ENCODE measurements around the gene FAM181A.

The FAM181A gene

DNA sequence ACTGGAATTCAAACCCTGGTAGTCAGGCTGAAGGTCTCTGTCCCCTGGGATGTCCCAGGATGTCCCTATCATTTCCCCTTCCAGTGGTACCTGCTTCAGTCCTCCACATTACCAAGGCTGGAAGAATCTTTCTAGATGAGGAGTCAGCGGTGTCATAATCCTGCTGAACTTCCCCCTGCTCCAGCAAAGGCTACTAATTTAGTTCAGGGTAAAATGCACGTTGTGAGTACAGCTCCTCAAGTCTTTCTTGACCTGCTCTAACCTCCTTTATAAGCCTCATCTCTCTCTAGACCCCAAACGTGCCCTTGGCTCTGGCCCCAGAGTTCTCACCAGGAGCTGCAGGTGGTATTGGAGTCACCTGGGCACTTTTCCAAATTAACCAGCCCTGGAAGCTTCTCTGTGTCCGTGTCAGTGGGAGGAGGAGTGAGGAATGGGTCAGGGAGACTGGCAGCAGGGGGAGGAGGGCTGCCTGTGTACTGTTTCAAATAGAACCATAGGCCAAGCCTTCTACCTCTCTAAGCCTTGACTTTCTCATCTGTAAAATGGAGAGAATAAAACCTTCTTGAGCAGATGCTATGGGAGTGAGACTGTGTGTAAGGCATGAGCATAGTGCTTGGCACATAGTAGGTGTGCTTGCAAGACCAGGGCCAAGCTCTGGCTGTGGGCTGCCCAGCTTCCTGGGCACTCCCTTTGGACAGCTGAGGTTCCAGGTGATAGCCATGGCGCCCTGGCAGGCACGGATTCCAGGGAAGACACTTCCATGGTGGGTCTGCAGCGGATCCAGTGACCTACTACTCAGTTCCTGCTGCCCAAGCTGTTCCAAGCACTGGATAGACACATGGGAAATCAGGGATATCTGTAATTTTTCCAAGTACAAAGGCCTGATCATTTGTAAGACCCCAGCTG, 24.7 kb downstream of the FAM181A start:
- no peak for DNase-seq

DNA sequence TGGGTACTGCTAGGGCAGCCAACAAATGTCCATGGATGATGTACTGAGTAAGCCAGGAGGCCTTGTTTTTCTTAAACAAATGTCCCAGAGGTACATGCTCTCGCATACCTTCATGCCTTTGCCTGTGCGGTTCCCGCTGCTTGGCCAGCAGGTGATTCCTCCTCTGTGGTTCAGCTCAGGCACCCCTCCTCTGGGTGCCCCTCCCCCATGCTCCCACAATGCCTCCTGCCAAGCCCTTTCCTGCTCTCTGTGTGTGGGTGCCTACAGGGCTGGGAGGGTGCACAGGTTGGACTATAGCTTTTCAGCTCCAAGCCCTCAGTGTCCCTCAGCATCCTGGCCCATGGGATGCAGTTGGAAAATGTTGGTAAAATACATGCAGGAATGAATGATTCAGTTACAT, 25.7 kb downstream of the FAM181A start:
- DNase-seq, result no peak

DNA sequence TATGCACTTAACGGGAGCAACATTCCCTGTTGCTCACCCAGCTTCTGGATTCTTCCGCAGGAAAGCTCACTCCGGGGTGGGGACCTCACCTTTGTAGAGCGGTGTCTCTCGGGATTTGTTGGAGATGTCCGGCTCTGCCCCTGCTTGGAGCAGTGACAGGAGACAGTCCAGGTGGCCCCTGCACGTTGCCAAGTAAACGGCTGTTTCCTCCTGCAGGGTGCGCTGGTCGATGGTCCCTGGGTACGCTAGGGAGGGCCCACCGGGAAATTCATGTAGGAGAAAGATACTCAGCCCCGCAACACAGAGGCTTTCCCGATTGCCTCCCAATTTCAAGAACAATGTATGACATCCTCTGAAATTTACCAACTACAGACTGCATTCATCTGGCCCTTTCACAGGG, 26.1 kb downstream of the FAM181A start:
- no peak for DNase-seq

DNA sequence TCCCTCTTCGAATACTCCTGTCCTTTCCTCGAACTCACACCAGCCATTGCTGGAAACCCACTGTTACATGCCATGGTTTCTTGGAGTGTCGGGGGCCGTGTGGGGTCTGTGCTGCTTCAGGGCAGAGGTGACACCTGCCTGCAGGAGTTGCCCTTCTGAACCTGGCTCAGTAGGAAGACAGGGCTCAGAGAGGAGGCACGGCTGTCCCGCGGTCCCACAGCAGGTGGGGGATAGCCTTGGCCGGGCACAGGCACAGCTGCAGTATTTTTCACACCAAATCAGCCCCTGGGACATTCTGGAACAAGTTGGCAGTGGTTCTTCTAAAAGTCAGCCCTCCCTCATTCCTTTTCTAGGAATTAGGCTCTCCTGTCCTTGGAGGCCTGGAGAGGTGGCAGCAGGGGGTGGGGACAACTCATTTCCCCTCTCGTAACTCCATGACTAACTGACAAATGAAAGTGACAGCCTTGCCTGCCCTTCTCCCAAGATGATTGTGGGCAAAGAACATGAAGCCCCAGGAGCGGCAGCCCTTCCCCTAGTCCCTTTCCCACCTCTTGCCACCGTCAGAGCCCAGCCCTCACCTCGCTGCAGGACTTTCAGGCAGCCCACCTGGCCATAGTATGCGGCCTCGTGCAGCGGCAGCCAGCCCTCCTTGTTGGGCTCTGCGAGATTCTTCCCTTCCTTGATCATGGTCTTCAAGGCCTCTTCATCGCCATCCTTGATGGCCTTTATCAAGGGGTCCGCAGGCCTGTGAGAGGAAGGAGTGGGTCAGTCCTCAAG, 26.8 kb downstream of the FAM181A start:
- no peak for DNase-seq

DNA sequence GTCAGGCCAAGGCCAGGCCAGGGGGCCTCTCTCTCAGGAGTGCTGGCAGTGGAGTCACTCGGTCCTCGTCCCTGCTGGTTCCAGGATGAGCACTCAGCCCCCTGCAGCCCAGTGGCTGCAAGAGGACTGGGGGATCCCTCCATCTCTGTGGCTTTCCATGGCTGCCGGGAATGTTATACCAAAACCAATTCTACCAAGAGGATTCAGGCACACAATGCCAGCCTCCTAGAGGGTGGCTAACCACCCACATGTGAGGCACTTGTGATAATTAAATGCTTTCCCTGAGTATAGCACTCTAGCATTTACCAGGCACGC, 27.3 kb downstream of the FAM181A start:
- no peak for DNase-seq

DNA sequence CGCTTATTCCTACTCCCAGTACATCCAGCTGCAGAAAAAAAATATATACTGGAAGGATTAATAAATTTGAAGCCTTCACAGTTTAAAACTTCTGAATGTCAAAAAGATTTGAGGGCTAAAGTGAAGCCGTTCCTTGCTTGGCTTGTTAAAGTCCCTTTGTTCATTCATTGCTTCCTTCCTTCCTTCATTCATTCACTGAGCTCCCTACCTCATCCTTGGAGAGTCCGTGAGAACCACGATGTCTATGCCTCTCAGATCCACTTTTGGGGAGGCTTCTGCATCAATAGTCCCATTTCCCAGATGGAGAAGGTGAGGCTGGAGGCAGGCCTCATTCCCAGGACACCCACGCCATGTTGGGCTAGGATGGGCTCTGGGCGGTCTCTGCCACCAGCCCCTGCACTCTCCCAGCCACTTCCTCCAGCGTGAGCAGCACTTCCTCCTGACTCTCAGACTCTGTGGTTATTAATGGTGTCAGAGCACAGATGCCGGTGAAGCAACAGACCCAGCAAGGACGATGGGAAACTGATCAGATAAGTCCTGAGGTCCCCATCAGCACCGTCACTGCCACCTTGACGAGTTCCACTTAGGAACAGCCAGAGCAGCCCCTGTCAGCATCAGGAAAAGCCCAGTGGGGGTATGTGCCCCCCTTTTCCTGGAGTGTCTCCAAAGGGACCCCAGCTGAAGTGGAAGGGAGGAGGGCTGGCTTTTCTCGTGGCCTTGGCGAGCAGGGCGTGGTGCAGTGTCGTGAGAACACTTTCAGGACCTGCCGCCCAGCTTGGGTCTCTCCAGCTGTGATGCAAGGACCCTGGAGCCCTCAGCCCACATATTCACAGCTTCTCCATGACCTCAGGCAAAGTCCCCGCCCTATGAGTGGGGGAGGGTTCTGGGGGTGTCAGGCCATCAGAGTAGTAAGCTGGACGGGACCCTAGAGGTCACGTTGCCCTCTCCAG, 28.0 kb downstream of the FAM181A start:
- no peak for DNase-seq

DNA sequence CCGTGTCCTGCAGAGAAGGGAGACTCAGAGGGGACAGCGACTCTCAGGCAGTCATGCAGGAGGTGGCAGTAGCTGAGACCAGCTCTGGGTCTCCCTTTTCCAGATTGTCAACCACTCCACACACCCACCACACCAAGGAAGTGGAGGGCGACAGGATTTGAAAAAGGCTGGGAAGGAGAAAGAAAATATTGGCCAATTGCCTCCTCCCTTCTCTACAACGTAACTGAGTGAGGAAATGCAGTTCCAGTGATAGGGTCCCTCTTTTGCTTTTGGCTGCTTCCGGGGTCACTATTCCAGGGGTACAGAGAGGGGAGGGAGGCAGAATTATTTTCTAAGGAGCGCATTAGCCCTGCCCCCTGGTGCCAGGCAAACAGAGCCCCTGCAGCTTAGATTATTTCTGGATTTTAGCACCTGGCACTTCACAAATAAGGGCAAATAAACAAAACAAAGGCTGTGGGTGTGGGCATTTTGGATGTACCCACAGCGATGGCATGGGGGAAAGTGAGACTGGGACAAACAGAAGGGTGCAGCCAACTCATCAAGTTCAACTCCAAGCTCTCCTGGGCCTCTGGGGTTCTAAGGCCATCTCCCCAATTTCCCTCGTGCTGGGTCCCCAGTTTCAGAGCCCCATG, 28.8 kb downstream of the FAM181A start:
- no peak for DNase-seq

DNA sequence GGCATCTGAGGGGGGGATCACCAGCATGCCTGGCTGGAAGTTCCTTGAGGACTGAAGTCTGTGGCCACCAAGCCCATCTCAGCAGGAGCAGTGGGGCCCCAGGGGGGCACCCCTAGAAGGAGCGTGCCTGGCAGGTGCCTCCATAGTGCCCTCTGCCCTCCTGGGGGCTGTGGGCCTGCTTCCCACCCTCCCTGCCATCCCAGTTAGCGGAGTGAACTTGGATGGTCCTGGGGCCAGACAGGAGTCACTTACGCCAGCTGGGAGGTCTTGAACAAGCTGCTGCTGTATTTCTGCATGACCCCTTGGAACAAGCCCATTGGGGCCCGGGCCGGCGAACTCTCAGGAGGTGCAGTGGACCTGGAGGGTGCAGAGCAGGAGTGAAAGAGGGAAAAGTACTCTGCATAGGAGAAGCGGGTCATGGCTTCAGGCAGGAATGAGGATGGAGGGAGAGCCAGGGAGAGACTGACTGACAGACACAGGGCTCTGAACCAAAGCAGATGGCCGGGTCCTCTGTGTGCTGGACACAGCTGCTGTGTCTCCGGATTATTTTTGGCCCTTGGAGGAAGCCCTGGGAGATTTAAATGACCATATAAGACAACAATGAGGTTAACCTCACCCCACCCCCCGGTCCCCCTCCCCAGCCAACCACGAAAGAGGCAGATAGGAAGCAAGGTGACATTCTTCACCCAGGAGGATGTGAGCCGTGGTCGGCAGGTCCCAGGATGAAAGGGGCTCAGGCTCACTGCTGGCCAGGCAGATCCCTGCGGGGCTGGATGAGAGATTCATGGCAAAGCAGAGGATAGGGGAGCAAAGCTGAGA, 29.6 kb downstream of the FAM181A start:
- DNase-seq, result no peak

DNA sequence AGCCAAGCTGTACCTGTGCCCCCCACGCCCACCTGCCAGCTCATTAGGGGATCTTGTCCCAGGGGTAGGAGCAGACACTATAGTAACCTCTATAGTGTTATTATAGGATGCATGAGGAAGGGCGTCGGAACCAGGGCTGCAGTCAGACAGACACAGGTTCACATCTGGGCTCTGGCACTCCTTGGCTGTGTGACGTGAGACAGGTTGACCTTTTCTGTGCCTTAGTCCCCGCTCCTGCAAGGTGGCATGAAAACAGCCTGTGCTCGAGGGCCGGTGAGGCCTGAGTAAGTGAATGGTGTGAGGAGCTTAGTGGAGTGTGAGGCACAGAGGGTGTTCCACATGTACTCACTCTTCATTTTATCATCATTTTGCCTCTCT, 30.2 kb downstream of the FAM181A start:
- DNase-seq, result no peak

DNA sequence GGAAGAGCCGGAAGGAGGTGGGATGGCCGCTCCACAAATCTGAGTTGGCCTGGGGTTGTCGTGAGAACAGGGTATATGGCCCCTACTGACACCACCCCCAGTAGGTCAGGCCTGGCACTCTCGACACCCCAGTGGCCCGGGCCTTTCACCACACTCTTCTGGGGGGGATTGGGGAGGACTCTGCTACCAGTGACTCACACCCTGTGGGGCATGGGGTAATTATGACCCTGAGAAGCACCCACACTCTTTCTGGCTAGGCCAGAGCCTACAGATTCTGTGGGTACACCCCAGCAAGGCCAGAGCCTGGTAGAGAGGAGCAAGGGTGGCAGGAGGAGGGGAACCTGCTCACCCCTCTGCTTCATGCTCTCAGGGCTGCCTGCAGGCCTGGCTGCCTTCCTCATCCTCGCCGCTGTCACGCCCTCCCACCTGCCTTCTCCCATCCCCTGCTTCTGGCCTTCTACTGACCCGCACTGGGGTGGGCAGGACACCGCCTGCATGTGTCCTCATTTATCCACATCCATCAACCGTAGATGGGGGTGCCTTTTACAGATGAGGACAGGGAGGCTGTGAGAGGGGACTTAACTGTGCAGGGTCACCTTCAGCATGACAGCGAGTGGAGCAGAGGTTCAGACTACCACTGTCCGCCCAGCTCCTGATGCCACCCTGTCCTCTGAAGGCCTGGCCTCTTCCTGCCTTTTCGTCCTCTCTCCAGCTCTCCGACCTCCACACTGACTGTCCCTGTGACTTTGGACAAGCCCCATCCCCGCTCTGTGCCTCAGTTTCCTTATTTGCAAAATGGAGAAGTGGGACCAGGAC, 30.8 kb downstream of the FAM181A start:
- no peak for DNase-seq

DNA sequence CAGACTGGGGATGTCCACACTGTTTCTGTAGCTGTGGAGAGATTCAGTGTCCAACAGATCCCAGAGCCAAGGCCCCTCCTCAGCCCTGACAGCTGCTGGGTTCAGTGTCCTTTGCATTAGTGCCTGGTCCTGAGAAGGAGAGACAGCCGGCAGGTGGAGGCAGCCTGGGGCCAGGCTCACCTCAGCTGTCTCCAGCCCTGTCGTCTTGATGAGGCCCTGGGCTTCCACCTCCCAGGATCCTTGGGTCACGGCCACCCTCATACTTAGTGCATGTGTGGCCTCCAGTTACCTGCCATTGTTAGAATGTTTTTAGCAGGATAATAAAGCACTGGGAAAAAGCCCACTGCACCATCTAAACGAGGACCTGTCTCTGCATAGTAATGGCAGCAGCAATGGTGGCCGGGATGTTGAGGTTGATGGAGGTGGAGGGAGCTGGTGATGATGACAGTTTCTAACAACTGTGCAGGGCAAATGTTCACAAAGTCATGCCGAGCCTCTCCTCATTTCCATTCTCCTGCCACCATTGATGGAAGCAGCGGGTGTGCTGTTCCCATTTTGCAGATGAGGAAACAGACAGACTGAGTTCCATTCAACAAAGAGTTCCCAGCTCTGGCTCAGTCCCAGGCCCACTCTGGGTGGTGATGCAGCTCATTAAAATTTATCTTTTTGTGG, 31.6 kb downstream of the FAM181A start:
- no peak for DNase-seq

DNA sequence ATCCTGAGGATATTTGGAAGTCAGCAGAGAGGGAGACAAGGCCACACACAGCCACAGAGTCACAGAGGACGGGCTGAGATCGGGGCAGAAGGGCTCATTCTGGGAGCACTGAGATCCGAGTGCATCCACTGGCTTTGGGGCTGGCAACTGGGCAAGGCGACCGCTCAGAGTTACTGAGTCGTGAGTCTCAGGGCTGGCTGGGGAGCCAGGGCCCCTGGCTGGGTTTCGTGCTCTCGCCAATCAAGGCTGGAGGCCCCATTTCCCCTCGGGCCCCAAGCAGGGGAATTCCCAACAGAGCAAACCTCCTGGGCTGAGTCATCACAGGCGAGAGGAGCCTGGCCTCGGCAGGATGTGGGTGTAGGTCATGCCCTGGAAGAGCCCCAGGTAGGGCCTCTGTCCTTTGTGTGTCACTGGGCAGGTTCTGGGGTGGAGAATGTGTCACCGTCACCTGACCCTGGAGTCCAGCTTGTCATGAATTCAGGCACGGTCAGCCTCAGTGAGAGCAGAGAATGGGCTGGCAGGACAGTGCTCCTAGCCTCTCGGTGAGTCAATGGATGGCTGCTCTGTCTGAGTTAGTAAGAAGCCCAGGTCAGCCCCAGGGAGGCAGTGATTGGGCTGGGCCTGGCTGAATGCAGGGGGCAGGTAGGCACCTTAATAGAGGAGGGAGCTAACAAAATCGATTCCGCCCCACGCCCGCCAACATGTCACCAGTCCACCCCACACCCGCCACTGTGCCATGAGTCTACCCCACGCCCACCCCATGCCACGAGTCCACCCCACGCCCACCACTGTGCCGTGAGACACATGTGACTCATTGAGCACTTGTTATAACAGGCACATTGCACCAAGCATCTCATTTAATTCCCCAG, 32.3 kb downstream of the FAM181A start:
- no peak for DNase-seq

DNA sequence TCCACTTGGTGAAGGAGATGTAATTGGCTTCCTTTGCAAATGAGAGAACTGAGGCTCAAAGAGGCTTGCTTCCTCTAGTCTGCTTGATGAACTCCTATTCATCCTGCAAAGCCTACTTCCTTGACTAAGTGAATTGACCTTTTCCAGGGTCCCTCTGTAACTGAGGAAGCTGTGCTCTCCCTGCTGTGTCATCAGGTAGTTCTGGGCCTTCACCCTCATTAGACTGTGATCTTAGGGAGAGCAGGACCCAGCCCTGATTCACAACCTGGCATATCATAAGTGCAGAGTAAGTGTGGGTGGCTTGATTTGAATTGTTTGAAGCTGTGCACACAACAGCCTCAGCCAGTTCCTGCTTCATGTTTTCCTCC, 32.9 kb downstream of the FAM181A start:
- no peak for DNase-seq

DNA sequence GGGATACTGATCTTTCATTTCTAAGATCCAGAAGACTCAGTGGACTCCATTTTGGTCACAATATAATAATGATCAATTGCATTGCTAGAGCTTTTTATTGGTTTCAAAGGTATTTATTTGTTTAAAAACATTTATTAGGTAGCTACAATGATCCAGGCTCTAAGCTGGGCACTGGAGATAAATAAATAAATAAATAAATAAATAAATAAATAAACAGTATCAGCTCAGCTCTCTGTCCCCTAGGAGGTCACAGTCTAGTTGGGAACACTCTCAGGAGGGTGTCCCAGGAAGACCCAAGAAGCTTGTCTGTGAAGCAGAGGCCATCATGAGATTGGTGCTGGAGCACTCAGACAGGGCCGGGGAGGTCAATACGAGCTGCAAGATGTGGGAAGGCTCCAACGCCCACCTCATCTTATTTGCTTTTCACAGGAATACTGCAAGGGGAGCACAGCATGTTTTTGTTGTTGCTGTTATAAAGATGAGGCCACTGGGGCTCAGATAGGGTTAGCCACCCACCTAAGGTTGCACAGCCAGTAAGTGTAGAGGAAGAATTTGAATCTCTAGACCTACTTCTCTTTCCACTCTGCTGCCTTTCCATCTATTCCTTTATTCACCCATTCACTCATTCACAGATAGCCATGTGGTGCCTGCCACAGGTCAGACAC, 33.8 kb downstream of the FAM181A start:
- DNase-seq, result no peak

DNA sequence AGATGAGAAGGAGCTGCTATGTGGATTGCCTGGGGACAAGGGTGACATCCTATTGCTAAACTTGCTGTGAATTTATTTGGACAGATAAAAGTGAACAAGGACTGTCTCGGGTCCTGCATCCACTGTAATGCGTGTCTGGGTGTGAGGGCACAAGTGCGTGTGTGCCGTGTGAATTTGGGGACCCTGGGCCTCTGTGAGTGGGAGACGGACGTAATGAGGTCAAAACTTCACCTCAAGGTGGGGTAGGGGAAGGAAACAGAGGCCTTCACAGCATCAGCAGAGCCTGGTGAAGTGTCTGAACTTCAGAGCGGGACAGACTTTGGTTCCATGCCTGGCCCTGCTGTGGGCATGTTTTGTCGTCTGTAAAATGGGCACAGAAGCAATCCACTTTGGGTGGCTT, 34.5 kb downstream of the FAM181A start:
- no peak for DNase-seq

DNA sequence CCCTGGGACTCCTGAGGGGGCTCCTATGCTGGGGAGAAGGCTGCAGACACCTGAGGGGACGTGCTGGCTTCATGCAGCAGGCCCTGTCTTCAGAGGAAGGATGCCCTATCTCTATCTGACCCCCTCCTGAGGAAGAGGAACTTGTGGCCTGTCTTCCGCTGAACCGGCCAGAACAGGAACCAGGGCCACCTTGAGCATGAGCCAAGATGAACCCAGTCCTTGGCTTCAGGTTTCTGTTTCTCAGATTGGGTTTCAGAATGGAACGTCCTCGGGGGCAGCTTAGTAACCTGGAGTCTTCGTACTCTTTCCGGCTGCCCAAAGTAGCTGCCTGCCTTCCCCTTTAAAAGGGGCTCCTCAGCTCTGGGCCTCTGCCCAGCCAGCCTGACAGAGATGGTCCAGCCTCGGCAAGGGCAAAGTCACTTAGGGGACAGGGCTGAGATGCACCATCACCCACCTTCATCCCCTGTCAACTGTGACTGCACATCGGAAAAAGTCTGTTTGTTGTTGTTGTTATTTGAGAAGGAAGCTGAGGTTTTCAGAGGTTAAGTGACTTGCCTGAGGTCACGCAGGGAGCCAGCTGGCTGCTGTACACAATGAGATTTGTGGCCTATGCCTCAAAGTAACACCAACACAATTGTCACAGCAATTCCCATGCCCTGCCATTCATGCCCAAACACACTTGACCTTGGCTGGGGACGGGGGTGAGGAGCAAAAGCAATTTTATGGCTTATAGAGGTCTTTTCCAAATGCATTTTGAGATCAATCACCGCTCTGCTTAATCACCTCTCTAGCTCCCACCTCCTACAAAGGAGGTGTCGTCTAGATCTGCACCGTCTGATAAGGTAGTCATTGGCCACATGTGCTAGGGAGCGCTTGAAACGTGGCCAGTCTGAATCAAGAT, 35.8 kb downstream of the FAM181A start:
- DNase-seq, result no peak

DNA sequence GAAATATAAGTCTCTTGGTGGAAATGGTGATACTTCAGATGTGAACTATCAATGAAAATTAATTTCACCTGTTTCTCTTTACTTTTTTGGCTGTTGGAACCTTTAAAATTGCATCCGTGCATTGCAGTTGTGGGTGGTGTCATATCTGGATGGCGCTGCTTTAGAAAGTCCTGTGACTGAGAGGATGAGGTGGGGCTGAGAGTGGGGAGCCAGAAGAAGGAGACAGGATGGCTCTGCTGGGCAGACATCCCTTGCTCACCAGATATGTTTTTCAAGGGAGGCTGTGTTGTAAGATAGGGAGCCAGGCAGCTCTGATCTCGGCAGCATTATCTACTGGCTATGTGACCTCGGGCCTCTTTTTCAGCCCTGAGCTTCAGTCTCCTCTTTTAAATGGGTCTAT, 36.5 kb downstream of the FAM181A start:
- DNase-seq, result no peak

DNA sequence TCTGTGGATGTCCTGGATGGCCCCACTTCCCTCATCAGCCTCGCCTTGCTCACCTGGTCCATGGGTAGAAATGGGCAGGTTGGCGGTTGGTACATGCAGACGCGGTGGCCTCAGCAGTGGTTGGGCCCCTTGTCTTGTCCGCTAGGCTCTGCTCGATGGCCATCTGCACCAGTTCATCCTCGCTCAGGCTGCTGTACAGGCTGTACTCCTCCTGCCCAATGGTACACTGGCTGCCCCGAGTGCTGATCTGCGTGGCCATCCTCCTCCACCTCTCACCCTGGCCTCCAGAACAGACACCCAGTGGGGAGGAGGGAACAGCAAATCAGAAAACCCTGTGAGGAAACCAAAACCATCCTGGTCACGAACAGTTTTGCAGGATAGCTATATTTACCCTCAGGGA, 37.1 kb downstream of the FAM181A start:
- no peak for DNase-seq
